HL-60 (cell line): Measurements from ENCODE around the gene RASAL1.

Experiments used
- DNase-seq, 2 experiments: peaks; one replicate each; pipeline ENCODE4 v3.0.0-alpha.2; 2010 to 2020; ENCODE audit warnings: low read depth in 1 of 2, low spot score in 1 of 2
- H3K27ac ChIP-seq: fragments of 250-450 bp; sonication (Bioruptor Pico); replicated peaks from 2 replicates; pipeline ENCODE4 v1.5.1; 2020; ENCODE audit warnings: mild to moderate bottlenecking, moderate library complexity
- H3K27me3 ChIP-seq: fragments of 250-450 bp; sonication (Bioruptor Pico); 2 replicates; pipeline ENCODE4 v1.5.1; 2021; ENCODE audit warnings: mild to moderate bottlenecking, moderate library complexity; ENCODE audit not compliant: insufficient read depth, poor library complexity, severe bottlenecking
- H3K4me3 ChIP-seq: replicated peaks from 2 replicates; pipeline ENCODE4 v1.5.1; 2011; ENCODE audit warnings: mild to moderate bottlenecking, control low read depth, low read length; ENCODE audit not compliant: insufficient read depth
- GABPA ChIP-seq: IDR thresholded peaks from 2 replicates; pipeline ENCODE4 v1.6.1; 2012; ENCODE audit warnings: low read depth
- POLR2AphosphoS5 ChIP-seq: IDR thresholded peaks from 2 replicates; pipeline ENCODE4 v1.6.1; 2012; ENCODE audit warnings: low read depth
- SPI1 ChIP-seq: IDR thresholded peaks from 2 replicates; pipeline ENCODE4 v1.6.1; 2012; ENCODE audit warnings: low read depth, mild to moderate bottlenecking, borderline replicate concordance
- TF ChIP-seq, protein P1 (sequence below): IDR thresholded peaks from 2 replicates; pipeline ENCODE4 v1.6.1; 2012; ENCODE audit warnings: low read depth; ENCODE audit not compliant: insufficient replicate concordance
- TF ChIP-seq, protein P2 (sequence below): IDR thresholded peaks from one replicate; pipeline ENCODE4 v1.5.1; 2011; ENCODE audit warnings: low read length, control low read depth, inconsistent platforms; ENCODE audit not compliant: insufficient read depth

The RASAL1 gene

DNA sequence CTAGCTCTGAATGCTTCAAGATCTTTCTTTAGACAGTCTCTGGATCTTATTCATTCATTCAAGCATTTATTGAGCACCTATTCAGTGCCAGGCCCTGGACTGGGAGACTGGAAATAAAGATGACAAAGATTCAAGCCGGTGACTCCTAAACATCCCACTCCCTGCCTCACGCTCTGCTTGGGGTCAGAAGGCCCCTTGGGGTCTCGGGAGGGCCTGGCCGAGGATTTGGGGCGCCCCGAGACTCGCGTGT is 79.3 kb downstream of the RASAL1 start:
- no peak overlapping the region for H3K27ac ChIP-seq
- peaks cover 19% of the 10 kb centered on the region for H3K27me3 ChIP-seq
- no peak for TF ChIP-seq SPI1
- no peak for TF ChIP-seq POLR2AphosphoS5
- DNase-seq, result no peak
- no peak overlapping the region for H3K4me3 ChIP-seq

DNA sequence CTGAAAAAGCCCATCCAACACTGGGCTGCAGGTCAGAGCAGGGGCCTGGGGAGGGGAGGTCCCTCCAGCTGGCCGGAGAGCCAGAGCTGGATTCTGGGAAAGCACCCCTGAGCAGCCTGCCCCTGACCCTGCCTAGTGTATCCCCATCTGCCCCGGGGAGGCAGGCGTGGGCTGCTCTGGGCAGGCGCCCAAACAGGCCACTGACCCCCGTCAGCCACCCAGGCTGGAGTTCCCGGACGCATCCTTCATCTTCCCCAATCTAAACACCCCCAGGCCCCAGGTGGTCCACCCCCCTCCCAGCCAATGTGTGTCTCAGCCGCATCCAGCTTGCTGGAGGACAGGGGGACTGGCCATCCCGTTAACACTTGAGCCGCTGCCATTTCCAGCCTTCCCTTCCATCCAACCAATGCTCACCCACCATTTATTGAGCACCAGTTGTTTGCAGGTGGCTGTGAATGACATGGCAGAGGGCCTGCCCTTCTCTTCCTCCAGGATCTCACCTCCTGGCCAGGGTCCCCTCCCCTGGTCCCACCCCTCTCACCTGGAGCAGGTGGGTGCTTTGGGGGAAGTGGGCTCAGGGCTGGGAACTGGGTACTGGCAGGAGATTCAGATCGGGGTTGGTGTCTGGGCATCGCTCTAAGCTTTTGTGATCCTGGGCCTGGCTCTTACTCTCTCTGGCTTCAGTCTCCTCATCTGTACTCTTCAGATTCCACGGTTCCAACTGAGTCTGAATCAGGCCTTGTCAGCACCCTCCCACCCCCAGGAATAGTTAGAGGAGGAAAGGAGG is 79.8 kb downstream of the RASAL1 start:
- no peak for DNase-seq
- no peak overlapping the region for H3K4me3 ChIP-seq
- no peak overlapping the region for H3K27ac ChIP-seq
- TF ChIP-seq, protein P1, sequence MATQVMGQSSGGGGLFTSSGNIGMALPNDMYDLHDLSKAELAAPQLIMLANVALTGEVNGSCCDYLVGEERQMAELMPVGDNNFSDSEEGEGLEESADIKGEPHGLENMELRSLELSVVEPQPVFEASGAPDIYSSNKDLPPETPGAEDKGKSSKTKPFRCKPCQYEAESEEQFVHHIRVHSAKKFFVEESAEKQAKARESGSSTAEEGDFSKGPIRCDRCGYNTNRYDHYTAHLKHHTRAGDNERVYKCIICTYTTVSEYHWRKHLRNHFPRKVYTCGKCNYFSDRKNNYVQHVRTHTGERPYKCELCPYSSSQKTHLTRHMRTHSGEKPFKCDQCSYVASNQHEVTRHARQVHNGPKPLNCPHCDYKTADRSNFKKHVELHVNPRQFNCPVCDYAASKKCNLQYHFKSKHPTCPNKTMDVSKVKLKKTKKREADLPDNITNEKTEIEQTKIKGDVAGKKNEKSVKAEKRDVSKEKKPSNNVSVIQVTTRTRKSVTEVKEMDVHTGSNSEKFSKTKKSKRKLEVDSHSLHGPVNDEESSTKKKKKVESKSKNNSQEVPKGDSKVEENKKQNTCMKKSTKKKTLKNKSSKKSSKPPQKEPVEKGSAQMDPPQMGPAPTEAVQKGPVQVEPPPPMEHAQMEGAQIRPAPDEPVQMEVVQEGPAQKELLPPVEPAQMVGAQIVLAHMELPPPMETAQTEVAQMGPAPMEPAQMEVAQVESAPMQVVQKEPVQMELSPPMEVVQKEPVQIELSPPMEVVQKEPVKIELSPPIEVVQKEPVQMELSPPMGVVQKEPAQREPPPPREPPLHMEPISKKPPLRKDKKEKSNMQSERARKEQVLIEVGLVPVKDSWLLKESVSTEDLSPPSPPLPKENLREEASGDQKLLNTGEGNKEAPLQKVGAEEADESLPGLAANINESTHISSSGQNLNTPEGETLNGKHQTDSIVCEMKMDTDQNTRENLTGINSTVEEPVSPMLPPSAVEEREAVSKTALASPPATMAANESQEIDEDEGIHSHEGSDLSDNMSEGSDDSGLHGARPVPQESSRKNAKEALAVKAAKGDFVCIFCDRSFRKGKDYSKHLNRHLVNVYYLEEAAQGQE, result no peak
- TF ChIP-seq SPI1, result no peak
- no peak for TF ChIP-seq POLR2AphosphoS5
- TF ChIP-seq, protein P2, sequence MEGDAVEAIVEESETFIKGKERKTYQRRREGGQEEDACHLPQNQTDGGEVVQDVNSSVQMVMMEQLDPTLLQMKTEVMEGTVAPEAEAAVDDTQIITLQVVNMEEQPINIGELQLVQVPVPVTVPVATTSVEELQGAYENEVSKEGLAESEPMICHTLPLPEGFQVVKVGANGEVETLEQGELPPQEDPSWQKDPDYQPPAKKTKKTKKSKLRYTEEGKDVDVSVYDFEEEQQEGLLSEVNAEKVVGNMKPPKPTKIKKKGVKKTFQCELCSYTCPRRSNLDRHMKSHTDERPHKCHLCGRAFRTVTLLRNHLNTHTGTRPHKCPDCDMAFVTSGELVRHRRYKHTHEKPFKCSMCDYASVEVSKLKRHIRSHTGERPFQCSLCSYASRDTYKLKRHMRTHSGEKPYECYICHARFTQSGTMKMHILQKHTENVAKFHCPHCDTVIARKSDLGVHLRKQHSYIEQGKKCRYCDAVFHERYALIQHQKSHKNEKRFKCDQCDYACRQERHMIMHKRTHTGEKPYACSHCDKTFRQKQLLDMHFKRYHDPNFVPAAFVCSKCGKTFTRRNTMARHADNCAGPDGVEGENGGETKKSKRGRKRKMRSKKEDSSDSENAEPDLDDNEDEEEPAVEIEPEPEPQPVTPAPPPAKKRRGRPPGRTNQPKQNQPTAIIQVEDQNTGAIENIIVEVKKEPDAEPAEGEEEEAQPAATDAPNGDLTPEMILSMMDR, result no peak
- TF ChIP-seq GABPA, result no peak
- H3K27me3 ChIP-seq, result peaks cover 19% of the 10 kb centered on the region

DNA sequence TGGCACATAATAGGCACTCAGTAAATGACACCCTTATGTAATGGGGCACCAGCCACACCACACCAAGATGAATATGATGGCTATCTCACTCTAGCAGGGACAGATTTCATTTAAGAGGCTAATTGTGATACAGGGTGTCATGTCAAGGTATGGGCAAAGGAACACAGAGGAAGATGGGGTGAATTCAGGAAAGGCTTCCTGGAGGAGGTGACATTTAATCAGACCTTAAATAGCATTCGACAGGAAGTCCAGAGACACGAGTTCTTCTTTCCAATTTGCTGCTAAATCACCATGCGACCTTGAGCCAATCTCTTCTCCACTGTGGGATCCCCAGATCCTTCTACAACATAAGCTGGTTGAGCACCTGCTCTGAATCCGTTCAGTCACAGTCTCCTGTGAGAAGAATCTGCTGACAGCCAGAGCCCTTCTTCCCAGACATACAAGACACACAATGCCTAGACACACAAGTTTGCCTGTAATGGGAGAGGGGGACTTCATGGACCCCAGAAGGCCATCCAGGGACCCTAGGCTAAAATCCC is 80.5 kb downstream of the RASAL1 start:
- TF ChIP-seq POLR2AphosphoS5 (no peak), GABPA (no peak), SPI1 (no peak)
- TF ChIP-seq, protein P2, result no peak
- TF ChIP-seq, protein P1, result no peak
- Histone ChIP-seq H3K27me3 (peaks cover 19% of the 10 kb centered on the region), H3K4me3 (no peak overlapping the region), H3K27ac (no peak overlapping the region)
- DNase-seq, result no peak

DNA sequence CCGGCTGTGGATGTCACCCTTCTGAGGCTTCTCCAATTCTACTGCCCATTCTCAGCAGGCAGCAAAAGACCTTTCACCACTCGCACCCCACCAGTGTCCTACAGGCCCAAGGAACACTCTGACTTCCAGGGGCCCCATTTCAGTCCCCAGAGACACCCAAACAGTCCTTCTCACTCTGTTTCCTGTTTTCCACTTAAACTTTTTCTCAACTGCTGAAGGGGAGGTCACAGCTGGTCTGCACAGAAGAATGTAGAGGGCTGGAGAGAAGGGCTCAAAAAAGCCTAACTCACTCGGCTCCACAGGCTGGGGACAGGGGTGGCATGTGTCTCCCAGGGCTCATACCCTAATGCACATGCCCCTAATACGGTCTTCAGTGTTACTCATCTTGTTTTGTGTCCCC is 83.2 kb downstream of the RASAL1 start:
- Histone ChIP-seq H3K27me3 (peaks cover 17% of the 10 kb centered on the region), H3K4me3 (no peak overlapping the region), H3K27ac (no peak overlapping the region)
- DNase-seq, result no peak
- TF ChIP-seq, protein P2, result no peak
- TF ChIP-seq POLR2AphosphoS5 (no peak), SPI1 (no peak), GABPA (no peak)
- TF ChIP-seq, protein P1, result no peak
